Jurkat, Clone E6-1 (cell line): Measurements from ENCODE around the gene LYZL6.
"Not testable (repeated sequence)": the region's sequence is repeated elsewhere in the genome, so short reads cannot be mapped to it uniquely, and the experiment has no call there.

ENCODE experiments used
- DNase-seq: peaks from one replicate; pipeline ENCODE4 v3.0.0-alpha.2; 2011; ENCODE audit warnings: low read depth, low spot score
- H3K4me3 ChIP-seq: 2 replicates; pipeline ENCODE4 v1.5.1; 2011; ENCODE audit warnings: mild to moderate bottlenecking, low read length, control low read depth, moderate library complexity

LYZL6 gene

GRCh38 chr17:35953720-35954119, 10.2 kb upstream of the LYZL6 start:
- no peak for DNase-seq
- H3K4me3 ChIP-seq = no peak overlapping the region

GRCh38 chr17:35949401-35949800, 5.9 kb upstream of the LYZL6 start:
- no peak for DNase-seq

DNA sequence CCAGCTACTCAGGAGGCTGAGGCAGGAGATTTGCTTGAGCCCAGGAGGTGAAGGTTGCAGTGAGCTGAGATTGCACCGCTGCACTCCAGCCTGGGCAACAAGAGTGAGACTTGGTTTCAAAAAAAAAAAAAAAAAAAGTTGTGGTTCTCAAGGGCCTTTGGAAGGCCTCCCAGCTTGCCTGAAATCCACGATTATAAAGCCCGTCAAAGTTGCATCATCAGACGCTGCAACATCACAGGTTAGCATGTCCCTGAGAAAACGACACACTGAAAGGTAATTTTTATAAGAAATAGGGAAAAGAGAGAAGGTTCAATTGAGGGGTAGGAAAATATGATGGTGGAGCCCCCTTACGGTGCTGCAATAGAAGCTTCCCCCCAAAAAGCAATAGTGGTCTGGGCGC, 4.6 kb upstream of the LYZL6 start:
- no peak for DNase-seq
- H3K4me3 ChIP-seq = no peak overlapping the region

More at GRCh38 chr17:35949401-35949800, 5.9 kb upstream of the LYZL6 start:
- no peak overlapping the region for H3K4me3 ChIP-seq

GRCh38 chr17:35947156-35947585, 3.7 kb upstream of the LYZL6 start:
- no peak overlapping the region for H3K4me3 ChIP-seq
- peak; percentile 50 for DNase-seq

DNA sequence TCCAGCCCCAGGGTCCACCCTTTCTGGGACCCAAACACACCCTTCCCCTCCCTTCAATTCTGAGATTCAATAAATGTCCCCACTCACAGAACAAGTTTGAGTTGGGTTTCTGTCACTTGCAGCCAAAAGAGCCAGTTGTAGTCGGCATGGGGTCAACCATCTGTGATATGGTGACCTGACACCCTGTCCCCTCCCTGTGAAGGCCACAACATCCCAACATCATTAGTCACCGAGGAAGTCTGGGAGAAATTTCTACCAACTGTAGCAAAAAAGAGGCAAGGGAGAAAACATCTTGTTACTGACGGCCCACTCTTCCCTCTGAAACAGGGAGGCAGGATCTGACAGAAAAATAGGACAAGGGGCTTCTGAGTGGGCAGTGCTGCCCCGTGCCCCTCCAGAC, 638 bp upstream of the LYZL6 start:
- H3K4me3 ChIP-seq = no peak overlapping the region
- DNase-seq = no peak

- H3K4me3 ChIP-seq = no peak overlapping the region
- no peak for DNase-seq
Observed at GRCh38 chr17:35942588-35943186, 826 bp downstream of the LYZL6 start.

- H3K4me3 ChIP-seq, DNase-seq: not testable (repeated sequence)
Observed at GRCh38 chr17:35938492-35938891, 5.0 kb downstream of the LYZL6 start.

DNA sequence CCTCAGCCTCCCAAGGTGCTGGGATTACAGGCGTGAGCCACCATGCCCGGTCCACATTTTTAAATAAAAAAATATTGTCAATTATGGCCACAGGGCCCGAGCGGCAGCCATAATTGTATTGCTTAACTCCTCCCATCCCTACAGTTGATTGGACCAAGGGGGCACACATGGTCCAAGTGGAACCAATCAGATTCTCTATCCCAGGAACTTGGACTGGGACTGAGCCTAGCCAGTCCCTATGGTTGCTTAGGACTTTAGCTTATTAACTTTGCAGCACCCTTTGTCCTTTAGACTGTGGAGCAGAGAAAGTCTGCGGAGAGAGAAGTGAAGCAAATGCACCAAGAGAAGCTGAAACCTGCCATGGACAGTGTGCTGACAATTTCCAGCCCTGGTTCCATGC, 7.5 kb downstream of the LYZL6 start:
- H3K4me3 ChIP-seq = no peak overlapping the region
- DNase-seq = no peak

DNA sequence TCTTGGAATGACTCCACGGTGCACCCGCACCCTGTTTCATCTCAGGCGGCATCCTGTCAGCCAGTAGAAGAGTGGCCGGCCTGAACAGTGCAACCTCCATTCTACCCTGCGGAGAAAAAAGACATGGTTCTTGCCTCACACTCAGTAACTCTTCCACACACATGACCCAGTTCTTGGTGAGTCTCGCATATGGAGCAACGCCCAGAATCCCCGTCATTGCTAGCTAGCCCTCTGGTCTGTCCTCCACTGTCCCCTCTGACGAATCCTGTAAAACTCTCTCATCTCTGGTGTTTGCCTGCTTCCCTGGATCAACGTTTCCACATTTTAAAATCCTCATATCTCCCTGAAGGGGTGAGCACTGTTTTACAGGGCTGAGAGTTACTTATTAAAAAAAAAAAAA, 8.8 kb downstream of the LYZL6 start:
- no peak for DNase-seq
- no peak overlapping the region for H3K4me3 ChIP-seq

GRCh38 chr17:35932586-35932985, 10.9 kb downstream of the LYZL6 start:
- H3K4me3 ChIP-seq = no peak overlapping the region
- DNase-seq = no peak

- H3K4me3 ChIP-seq = no peak overlapping the region
- DNase-seq = no peak
Observed at GRCh38 chr17:35931794-35932425, 11.6 kb downstream of the LYZL6 start.

DNA sequence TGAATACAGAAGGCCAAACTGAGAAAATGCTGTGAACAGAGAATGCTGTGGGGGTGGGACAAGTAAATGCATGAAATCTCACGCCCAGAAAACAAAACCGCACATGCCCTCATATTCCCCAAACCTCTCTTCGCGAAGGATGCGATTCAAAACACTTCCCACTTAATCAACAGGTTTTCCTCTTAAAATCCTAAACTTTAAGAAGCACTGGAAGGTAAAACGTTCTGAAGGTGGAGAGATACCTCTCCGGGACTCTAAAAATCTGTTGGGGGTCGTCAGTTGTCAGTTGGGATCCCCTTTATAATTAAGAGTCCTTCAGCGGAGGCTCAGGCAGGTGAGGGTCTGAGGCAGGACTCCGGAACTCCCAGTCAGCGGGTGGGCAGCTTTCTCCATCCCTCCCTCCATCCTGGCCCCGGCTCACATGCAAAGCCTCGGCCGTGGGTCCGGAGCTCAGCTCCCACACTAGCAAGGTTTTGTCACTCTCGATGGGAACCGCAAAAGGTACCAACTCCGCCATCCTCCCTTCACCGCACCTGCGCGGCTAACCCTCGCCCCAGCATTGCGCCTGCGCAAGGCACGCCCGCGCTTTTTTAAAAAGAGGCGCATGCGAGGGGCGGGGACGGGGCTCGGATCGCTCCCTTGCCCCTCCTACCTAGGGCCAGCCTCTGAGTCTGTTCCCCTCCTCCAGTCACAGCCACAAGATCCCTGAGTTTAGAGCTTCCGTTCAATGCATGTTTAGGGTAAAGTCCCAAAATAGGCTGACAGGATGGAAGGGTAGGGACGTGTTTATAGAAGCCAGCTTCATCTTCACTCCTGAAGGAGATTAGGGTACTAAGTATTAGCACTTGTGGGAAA, 13.1 kb downstream of the LYZL6 start, which contains the start of gene RDM1:
TSS of gene RDM1 (minus strand) at position 563 of the 855 bp plus-strand sequence. CDS start at position 517, 46 bp downstream.
- DNase-seq = peak; percentile 91
- H3K4me3 ChIP-seq = peak within 1 kb of the TSS; percentile 87

DNA sequence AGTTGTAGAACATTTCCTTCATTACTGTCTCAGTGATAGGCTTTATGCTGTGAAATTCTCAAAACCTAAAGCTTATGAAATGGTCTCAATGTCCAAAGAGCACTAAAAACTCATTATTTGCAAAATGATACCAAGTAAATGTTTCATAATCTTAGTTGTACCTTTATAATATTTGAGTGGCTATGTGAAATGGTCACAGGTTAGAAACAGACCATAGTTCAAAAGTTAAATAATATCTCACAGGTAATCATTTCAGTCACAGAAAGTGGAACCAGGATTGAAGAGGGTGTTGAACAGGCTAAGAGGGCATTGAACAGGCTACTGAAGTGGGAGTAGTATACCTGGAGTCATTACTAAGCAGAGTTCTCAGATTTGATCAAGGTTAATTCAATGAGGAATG, 15.8 kb downstream of the LYZL6 start:
- DNase-seq = no peak
- H3K4me3 ChIP-seq = no peak overlapping the region

DNA sequence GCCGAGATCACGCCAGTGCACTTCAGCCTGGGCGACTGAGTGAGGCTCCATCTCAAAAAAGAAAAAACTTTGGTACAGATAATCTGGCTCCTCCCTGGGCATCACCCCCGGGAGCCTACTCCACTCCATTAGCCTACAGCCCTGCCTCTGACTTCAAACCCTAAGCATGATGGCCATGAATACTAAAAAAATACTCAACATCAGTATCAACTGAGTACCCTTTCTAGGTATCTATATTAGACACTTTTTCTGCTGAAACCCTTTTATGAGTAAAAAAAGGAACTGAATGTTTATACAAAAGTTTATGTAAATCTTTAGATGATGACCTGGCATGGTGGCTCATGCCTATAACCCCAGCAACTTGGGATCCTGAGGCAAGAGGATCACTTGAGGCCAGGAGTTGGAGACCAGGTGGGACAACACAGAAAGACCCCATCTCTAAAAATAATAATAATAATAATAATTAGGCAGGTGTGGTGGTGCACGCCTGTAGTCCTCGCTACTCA, 19.9 kb downstream of the LYZL6 start:
- no peak overlapping the region for H3K4me3 ChIP-seq
- DNase-seq = no peak

- no peak overlapping the region for H3K4me3 ChIP-seq
- no peak for DNase-seq
Observed at GRCh38 chr17:35920229-35920628, 23.3 kb downstream of the LYZL6 start.

DNA sequence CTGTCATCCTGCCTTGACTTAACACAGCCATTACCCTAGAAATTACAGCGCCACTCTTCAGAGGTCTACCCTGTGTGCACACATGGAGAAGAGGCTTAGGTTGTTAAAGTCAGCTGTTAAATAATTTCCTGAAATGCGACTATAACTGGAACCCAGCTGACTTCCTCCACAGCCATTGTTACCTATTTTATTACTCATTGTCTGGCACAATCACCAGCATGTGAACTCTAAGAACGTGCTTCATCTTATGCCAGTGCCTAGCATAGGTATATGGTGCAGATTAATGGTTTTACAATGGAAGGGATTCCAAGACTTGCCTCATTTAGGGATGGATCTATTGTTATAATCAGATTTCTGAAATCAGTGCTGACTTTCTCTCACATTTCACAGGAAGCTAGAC, 24.8 kb downstream of the LYZL6 start:
- no peak overlapping the region for H3K4me3 ChIP-seq
- DNase-seq = no peak

DNA sequence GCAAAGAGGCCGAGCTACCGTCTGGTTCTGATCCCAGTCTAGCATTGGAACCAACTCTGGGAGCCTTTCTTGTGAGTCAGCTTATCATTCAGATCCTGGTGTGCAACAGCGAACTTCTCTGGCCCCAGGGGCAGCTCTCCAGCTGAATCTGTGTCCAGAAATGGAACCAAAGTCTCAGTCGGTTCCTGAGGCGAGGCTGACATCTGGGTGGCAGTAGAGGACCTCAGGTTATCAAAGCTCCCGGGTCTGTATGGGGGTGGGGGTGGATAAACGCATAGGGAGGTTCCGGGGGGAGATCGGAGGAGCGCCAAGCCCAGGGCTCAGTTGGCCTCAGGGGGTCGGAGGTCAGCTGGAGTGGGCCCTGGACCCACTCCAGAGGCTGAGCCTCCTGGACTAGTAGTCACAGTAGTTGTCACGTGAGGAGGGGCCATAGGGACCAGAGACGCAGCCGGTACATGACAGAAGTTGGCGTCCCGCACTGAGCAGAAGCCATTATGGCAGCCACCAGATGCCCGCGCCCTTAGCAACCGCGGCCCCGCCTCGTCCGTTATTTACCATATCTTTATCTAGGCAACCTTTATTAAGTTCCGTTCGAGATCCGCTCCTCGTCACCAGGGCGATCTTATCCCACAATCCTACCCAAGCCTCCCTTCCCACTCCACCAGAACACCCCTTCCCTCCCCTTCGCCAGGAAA, 25.8 kb downstream of the LYZL6 start:
- H3K4me3 ChIP-seq = no peak overlapping the region
- no peak for DNase-seq

DNA sequence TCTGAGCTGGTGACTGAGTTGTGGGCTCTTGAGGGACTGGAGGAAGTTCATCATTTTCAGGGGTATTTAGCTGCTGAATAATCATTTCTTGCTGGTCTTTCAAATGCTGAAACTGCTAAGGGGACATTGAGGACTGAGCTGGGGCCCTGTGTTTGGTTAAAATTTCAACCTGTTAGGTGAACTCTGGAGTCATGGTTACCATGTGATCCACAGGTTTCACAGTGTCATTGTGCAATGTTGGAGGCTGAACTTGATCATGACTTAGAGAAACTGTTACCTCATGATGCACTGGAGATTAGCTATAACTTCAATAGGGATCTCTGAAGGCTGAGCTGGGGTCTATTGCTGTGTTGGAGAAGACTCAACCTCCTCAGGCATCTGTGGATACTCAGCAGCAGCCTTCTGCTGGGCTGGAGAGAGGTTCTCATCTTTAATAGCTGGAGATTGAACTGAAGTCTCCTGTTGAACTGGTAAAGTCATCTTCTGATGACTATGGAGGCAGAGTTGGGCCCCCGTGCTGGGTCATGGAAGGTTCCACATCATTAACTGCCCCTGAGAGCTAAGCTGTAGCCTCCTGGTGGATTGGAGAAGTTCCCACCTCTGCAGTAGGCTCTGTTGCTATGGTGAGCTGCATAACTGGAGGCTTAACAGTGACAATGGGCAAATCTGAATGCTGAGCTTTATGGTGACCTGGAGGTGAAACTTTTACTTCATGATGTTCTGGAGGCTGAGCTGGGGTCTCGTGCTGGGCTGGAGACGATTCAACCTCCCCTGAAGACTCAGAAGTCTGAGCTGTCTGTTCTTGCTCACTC, 28.2 kb downstream of the LYZL6 start:
- no peak for DNase-seq
- H3K4me3 ChIP-seq = no peak overlapping the region

- no peak for DNase-seq
- no peak overlapping the region for H3K4me3 ChIP-seq
Observed at GRCh38 chr17:35914354-35914753, 29.2 kb downstream of the LYZL6 start.
